ENCODE measurements around the gene HENMT1.
"Not testable (repeated sequence)": the region's sequence is repeated elsewhere in the genome, so short reads cannot be mapped to it uniquely, and the experiment has no call there.

The HENMT1 gene

DNA sequence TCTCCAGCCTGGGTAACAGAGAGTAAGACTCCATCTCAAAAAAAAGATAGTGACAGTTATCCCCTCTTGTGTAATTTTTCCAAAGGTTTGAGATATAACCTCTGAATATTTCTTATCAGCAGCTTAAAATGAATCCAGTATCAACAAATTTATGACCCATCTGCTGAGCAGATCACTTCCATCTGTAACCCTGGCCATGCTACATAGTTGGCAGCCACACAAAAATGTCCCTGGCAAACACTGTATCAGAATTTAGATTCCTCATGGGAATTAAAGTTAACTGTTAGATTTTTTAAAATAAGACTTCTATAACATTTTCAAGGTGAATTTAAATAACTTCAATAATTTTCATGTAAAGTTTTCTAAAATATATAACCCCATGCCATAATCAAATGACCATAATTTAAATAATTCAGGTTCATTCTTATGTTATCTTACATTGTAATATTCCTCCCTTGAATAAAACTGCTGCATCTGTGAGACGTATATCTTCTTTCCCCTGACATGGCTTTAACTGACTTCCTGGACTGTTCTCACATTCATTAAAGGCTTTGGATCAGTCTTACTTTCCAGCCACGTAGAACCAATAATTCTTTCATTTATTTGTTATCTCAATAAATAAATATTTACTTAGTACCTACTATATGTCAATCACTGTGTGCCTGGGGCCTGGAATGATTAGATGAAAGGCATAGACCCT lies 25.9 kb upstream of the HENMT1 start:
- Mint-ChIP-seq H3K4me3 (no peak overlapping the region), H3K9me3 (no peaks in the 10 kb centered on the region), H3K4me1 (peaks cover 24% of the 10 kb centered on the region), H3K27me3 (no peaks in the 10 kb centered on the region), H3K27ac (peak overlapping the region in 1 of 2 donors; percentile 16)
- no peak for ATAC-seq
- no peak for DNase-seq

- no peak for DNase-seq
- Mint-ChIP-seq H3K27ac (no peak overlapping the region), H3K4me1 (peaks cover 12% of the 10 kb centered on the region), H3K9me3 (no peaks in the 10 kb centered on the region), H3K4me3 (no peak overlapping the region), H3K27me3 (no peaks in the 10 kb centered on the region)
- ATAC-seq = no peak
Observed at GRCh38 chr1:108685529-108685928, 24.6 kb upstream of the HENMT1 start.

DNA sequence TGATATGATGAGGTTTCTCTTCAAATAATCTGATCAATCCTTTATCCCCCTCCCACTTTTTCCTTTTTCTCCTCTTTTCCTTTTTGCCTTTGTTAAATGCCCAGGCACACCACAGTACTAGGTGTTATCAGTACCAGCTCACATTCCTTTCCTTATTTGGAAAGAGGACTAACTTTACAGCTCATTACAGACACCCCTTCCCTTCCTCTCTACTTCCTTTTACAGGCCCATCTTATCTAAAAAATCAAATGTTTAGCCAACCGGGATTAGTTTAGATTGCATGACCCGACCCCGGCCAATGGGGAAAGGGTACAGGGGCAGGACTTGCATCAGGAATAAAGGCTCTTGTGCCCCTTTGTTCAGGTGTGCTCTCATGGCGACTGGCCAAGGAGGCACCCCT lies 20.8 kb upstream of the HENMT1 start:
- H3K27me3 Mint-ChIP-seq, H3K4me1 Mint-ChIP-seq, H3K27ac Mint-ChIP-seq, H3K9me3 Mint-ChIP-seq, DNase-seq, ATAC-seq, H3K4me3 Mint-ChIP-seq: not testable (repeated sequence)

- Mint-ChIP-seq H3K27ac (peak overlapping the region; percentile 63 to 76), H3K4me1 (peaks cover 8% of the 10 kb centered on the region), H3K27me3 (no peaks in the 10 kb centered on the region), H3K9me3 (no peaks in the 10 kb centered on the region), H3K4me3 (peak overlapping the region; percentile 56 to 68)
- no peak for DNase-seq
- ATAC-seq = no peak
Observed at GRCh38 chr1:108679586-108680213, 18.8 kb upstream of the HENMT1 start.

GRCh38 chr1:108678706-108679105 lies 17.8 kb upstream of the HENMT1 start:
- no peak for ATAC-seq

GRCh38 chr1:108671143-108671542 lies 10.2 kb upstream of the HENMT1 start:
- ATAC-seq (no peak), DNase-seq (no peak)
- H3K27ac Mint-ChIP-seq = peak overlapping the region in 1 of 2 donors; percentile 61
- no peak overlapping the region for H3K4me3 Mint-ChIP-seq
- peaks cover 31% of the 10 kb centered on the region for H3K4me1 Mint-ChIP-seq
- no peaks in the 10 kb centered on the region for H3K9me3 Mint-ChIP-seq
- H3K27me3 Mint-ChIP-seq = no peaks in the 10 kb centered on the region

More at GRCh38 chr1:108678706-108679105, 17.8 kb upstream of the HENMT1 start:
- Mint-ChIP-seq H3K27ac (peak overlapping the region in 1 of 2 donors; percentile 31), H3K4me1 (peaks cover 8% of the 10 kb centered on the region), H3K9me3 (no peaks in the 10 kb centered on the region), H3K4me3 (no peak overlapping the region), H3K27me3 (no peaks in the 10 kb centered on the region)
- no peak for DNase-seq

- no peaks in the 10 kb centered on the region for H3K27me3 Mint-ChIP-seq
- H3K9me3 Mint-ChIP-seq = no peaks in the 10 kb centered on the region
- H3K27ac Mint-ChIP-seq = peak overlapping the region; percentile 46 to 83
- no peak for DNase-seq
- H3K4me1 Mint-ChIP-seq = peaks cover 31% of the 10 kb centered on the region
- peak; percentile 23 for ATAC-seq
- peak overlapping the region in 1 of 2 donors; percentile 33 for H3K4me3 Mint-ChIP-seq
Observed at GRCh38 chr1:108670131-108670773, 9.4 kb upstream of the HENMT1 start.

- no peaks in the 10 kb centered on the region for H3K27me3 Mint-ChIP-seq
- DNase-seq = no peak
- H3K27ac Mint-ChIP-seq = peak overlapping the region; percentile 46 to 83
- ATAC-seq = peak; percentile 9
- peaks cover 35% of the 10 kb centered on the region for H3K4me1 Mint-ChIP-seq
- peak overlapping the region in 1 of 2 donors; percentile 33 for H3K4me3 Mint-ChIP-seq
- H3K9me3 Mint-ChIP-seq = no peaks in the 10 kb centered on the region
Observed at GRCh38 chr1:108669679-108670078, 8.8 kb upstream of the HENMT1 start.

DNA sequence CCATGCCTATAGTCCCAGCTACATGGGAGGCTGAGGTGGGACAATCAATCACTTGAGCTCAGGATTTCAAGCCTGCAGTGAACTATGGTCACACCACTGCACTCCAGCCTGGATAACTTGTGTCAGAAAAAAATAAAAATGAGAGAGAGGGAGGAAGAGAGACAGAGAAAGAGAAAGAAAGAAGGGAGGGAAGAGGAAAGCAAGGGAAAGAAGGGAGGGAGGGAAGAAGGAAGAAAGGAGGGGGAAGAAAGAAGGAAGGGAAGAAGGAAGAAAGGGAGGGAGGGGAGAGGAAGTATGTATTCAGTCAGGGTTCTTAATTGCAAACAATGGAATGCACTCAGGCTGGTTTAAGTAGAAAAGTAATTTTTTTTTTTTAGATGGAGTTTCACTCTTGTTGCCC lies 7.9 kb upstream of the HENMT1 start:
- Mint-ChIP-seq H3K27me3 (no peaks in the 10 kb centered on the region), H3K4me1 (peaks cover 40% of the 10 kb centered on the region), H3K4me3 (peak overlapping the region; percentile 42 to 59), H3K9me3 (no peaks in the 10 kb centered on the region), H3K27ac (peak overlapping the region in 1 of 2 donors; percentile 81)
- DNase-seq (no peak), ATAC-seq (no peak)

GRCh38 chr1:108667422-108667821 lies 6.5 kb upstream of the HENMT1 start:
- not testable (repeated sequence) for H3K4me3 Mint-ChIP-seq, H3K27me3 Mint-ChIP-seq, H3K27ac Mint-ChIP-seq, H3K9me3 Mint-ChIP-seq, DNase-seq, ATAC-seq
- H3K4me1 Mint-ChIP-seq = peaks cover 52% of the 10 kb centered on the region

DNA sequence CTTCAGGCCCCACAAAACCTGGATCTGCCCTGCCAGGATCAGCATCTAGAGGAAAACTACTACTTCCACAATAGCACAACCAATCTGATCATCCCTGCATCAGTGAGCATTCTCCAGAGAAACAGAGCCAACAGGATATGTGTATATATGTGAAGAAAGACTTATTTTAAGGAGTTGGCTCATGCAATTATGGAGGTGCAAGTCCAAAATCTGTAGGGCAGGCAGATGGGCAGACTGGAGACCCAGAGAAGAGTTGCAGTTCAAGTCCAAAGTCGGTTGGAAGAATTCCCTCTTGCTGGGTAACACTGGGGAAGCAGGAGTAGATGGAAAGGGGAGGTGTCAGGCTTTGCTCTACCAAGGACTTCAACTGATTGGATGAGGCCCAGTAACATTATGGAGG lies 4.9 kb upstream of the HENMT1 start:
- H3K27me3 Mint-ChIP-seq = no peaks in the 10 kb centered on the region
- no peaks in the 10 kb centered on the region for H3K9me3 Mint-ChIP-seq
- H3K4me3 Mint-ChIP-seq = no peak overlapping the region
- no peak overlapping the region for H3K27ac Mint-ChIP-seq
- DNase-seq = no peak
- no peak for ATAC-seq
- peaks cover 45% of the 10 kb centered on the region for H3K4me1 Mint-ChIP-seq

DNA sequence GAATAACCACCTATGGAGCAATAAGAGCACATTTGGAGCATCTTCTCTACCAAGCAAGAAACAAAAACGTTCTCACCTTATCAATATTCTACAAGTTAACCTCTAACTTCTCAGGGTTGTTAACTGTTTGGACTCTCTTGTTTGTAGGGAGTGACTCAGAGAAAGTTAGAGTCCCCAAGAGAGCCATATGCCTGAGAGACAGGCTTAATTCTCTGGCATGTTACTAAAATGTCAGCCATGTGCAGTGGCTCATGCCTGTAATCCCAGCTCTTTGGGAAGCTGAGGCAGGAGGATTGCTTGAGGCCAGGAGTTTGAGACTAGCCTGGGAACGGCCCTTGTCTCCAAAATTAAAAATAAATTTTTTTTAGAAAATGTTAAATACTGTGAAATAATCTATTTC lies 4.2 kb upstream of the HENMT1 start:
- Mint-ChIP-seq H3K9me3 (no peaks in the 10 kb centered on the region), H3K27me3 (no peaks in the 10 kb centered on the region), H3K27ac (no peak overlapping the region), H3K4me1 (peaks cover 43% of the 10 kb centered on the region), H3K4me3 (no peak overlapping the region)
- no peak for ATAC-seq
- DNase-seq = no peak

GRCh38 chr1:108664481-108664880 lies 3.6 kb upstream of the HENMT1 start:
- Mint-ChIP-seq H3K27me3 (no peaks in the 10 kb centered on the region), H3K4me3 (no peak overlapping the region), H3K4me1 (peaks cover 43% of the 10 kb centered on the region), H3K9me3 (no peaks in the 10 kb centered on the region), H3K27ac (no peak overlapping the region)
- DNase-seq (no peak), ATAC-seq (no peak)

DNA sequence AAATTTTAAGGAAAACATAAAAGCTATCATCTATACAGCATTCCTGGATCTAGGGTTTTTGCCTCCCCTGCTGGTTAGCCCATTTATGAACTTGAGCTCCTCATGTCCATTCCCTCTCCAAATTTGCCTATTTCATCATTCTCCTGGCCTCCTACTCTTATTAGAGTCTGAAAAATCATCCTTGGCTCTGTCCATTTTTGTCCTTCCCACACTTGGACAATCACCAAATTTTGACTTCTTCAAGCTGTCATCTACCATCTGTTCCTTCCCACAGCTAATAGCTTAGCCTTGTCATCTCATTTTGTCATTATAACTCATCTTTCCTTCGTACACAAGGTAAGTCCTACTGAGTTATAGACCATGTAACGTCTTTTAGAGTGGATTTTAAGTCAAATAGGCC lies 2.2 kb upstream of the HENMT1 start:
- H3K4me1 Mint-ChIP-seq = peaks cover 42% of the 10 kb centered on the region
- no peak for ATAC-seq
- no peak for DNase-seq
- peak overlapping the region; percentile 28 to 34 for H3K4me3 Mint-ChIP-seq
- no peak overlapping the region for H3K27ac Mint-ChIP-seq
- H3K9me3 Mint-ChIP-seq = no peaks in the 10 kb centered on the region
- no peaks in the 10 kb centered on the region for H3K27me3 Mint-ChIP-seq

DNA sequence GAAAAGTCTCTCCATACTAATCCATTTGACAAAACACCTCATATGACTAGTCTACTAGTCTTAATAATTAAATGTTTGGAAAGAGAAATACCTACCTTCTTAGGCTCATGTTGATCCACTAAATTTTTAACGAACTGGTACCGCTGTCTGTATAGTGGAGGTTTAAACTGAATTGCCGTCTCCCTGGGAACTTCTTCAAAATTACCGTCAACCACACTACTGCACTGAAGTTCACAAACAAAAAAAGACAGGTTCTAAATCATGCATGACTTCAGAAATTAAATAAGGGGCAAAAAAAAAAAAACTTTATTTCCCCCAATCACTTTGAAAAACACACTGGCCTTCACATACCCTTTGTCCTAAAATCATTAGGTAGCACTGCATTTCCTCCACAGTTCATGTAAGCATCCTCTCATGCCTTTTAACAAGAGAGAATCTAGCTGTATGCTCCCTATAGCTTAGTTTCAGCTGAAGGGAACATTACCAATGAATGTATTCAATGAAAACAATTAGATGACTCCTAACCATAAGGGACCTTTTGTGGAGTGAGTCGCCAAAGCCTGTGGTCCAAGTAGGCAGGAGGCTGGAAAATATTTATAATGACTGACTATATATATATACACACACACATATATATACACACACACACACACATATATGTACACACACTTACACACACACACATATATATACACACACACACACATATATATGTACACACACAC lies 3.4 kb downstream of the HENMT1 start:
- no peaks in the 10 kb centered on the region for H3K27me3 Mint-ChIP-seq
- peaks cover 45% of the 10 kb centered on the region for H3K4me1 Mint-ChIP-seq
- peak overlapping the region in 1 of 2 donors; percentile 82 for H3K27ac Mint-ChIP-seq
- no peak overlapping the region for H3K4me3 Mint-ChIP-seq
- peak; percentile 31 for ATAC-seq
- H3K9me3 Mint-ChIP-seq = no peaks in the 10 kb centered on the region
- DNase-seq = no peak

Measured in stimulated activated naive CD8-positive, alpha-beta T cell treated with anti-CD3 and anti-CD28 coated beads, Interleukin-15, amount 100 ng/mL, for 72 hours (primary cell).